Stimulated activated CD4-positive, alpha-beta T cell treated with anti-CD3 and anti-CD28 coated beads, Interleukin-1b, Interleukin-23, amount 100 ng/mL, for 48 hours (primary cell): ENCODE data around the gene CRLF3.
"Not testable (repeated sequence)": the region's sequence is repeated elsewhere in the genome, so short reads cannot be mapped to it uniquely, and the experiment has no call there.

Experiments
- DNase-seq: peaks from one replicate; pipeline ENCODE4 v3.0.0-alpha.2; 2020

CRLF3 gene

DNA sequence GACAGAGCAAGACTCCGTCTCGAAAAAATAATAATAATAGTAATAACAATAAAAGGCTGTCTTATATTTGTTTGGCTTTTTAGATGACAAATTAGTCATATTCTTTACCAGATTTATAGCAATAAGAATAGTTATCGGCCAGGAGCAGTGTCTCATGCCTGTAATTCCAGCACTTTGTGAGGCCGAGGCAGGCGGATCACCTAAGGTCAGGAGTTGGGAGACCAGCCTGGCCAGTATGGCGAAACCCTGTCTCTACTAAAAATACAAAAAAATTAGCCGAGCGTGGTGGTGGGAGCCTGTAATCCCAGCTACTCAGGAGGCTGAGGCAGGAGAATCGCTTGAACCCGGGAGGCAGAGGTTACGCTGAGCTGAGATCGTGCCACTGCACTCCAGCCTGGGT, 10.3 kb downstream of the CRLF3 start:
- DNase-seq, result not testable (repeated sequence)

DNA sequence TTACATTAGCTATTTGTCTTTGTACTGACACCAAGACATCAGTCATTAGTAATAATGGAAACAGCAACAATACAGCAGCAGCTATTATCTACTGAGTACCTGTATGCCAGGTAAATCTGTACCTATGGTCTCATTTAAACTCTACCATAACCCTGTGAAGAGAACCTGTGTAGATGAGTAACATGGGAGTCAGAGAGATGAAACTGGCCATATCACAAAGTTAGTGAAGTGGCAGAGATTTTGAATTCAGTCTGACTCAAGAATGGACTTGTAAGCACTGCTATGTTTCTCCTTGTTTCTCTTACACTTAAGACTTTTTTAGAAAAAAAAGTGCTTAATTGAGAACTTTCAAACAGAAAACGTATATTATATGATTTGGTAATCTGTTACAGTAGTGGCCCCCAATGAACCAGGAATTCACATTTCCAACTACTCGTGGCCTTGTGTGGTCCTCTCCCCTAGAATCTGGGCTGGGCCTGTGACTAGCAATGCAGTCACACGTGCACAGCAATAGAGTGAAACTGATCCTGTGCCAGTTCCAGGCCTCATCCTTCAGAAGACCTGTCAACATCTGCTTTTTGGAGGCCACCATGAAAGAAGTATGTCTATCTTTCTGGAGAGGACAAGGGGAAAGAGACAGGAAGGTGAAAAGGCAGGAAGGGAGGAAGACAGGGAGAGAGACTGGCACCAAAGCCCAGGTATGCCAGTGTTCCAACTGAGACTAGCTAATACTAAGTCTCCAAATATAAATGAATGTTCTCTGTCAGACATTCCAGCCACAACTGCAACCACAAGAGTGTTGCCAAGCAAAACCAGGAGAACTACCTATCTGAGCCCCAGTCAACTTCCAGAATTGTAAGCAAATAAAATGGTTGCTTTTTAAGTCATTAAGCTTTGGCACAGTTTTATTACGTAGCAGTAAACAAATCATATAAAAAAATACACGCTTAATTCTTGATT, 12.0 kb downstream of the CRLF3 start:
- peak; percentile 39 for DNase-seq

- no peak for DNase-seq
Observed at GRCh38 chr17:30809867-30810266, 14.6 kb downstream of the CRLF3 start.

DNA sequence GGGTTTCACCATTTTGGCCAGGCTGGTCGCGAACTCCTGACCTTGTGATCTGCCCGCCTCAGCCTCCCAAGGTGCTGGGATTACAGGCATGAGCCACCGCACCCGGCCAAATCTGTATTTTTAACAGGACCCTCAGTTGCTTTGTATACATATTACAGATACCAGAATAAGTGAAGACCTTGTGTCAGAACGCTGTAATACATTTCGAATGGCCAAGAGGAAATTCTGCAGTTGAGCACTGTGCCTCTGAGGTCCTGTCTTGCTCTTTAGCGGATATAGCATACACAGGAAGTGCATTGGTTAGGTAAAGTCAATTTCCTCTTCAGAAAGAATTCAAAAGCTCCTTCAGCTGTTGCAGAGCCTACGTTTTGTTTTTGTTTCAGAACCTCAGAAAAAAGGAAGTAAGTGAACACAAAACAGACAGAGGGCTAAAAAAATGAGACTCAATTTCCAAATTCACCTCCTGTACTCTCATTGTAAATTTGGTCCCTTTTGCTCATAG, 15.7 kb downstream of the CRLF3 start:
- DNase-seq, result no peak

- no peak for DNase-seq
Observed at GRCh38 chr17:30807896-30808295, 16.6 kb downstream of the CRLF3 start.

GRCh38 chr17:30805944-30806456, 18.5 kb downstream of the CRLF3 start:
- no peak for DNase-seq

- DNase-seq, result no peak
Observed at GRCh38 chr17:30801671-30802070, 22.8 kb downstream of the CRLF3 start.

- no peak for DNase-seq
Observed at GRCh38 chr17:30796016-30796415, 28.5 kb downstream of the CRLF3 start.

GRCh38 chr17:30794372-30794771, 30.1 kb downstream of the CRLF3 start:
- no peak for DNase-seq

GRCh38 chr17:30793282-30793977, 31.1 kb downstream of the CRLF3 start:
- DNase-seq, result no peak

GRCh38 chr17:30790279-30790678, 34.2 kb downstream of the CRLF3 start:
- no peak for DNase-seq

GRCh38 chr17:30788918-30789317, 35.6 kb downstream of the CRLF3 start:
- DNase-seq, result no peak

- no peak for DNase-seq
Observed at GRCh38 chr17:30782206-30782605, 42.3 kb downstream of the CRLF3 start.

DNA sequence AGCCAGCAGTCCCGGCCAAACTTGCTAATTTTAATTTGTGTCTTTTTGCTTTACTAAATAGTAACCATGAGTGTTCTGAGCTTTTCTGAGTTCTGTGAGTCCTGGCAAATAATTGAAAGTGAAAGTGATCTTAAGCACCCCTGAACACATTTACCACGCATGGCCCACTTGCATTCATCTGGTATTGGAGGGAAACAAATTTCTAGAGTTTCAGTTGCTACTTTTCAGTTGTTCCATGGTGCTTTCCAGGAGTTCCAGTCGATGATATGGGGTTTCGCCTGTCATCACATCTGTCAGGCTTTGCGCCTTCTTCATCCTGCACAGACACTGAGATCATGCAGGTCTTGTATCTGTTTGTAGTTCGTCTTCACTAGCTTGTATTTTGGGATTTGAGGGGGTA, 44.1 kb downstream of the CRLF3 start:
- DNase-seq, result peak; percentile 29

GRCh38 chr17:30768771-30769170, 55.7 kb downstream of the CRLF3 start:
- DNase-seq, result not testable (repeated sequence)

DNA sequence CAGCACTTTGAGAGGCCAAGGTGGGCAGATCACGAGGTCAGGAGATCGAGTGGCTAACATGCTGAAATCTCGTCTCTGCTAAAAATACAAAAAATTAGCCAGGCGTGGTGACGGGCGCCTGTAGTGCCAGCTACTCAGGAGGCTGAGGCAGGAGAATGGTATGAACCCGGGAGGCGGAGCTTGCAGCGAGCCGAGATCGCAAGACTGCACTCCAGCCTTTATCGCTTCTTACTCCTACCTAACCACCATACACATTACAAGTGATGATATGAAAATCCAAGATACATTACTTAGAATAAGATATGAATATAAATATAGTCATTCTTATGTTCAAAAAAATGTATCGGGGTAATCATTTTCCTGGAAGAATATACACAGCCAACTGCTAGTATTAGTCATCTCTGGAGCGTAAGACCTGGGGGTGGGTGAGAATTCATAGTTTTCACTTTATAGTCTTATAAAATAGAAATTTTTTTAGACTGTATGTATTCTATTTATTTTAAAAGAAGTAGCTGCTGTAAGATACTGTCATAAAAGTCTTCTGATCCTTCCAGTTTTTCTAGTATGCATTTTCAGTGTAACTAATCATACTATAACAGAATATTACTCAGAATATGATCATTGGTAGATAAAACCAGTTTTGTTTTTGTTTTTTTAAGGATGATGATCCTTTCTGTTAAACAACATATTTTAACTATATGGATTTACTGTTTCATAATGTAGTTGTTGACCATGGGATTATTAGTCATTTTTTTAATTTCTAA, 56.7 kb downstream of the CRLF3 start:
- not testable (repeated sequence) for DNase-seq

- DNase-seq, result no peak
Observed at GRCh38 chr17:30761060-30761459, 63.4 kb downstream of the CRLF3 start.

GRCh38 chr17:30753291-30753690, 71.2 kb downstream of the CRLF3 start:
- DNase-seq, result not testable (repeated sequence)

GRCh38 chr17:30750982-30751381, 73.5 kb downstream of the CRLF3 start:
- not testable (repeated sequence) for DNase-seq

GRCh38 chr17:30747621-30748020, 76.9 kb downstream of the CRLF3 start:
- DNase-seq, result not testable (repeated sequence)

GRCh38 chr17:30742669-30743068, 81.8 kb downstream of the CRLF3 start:
- not testable (repeated sequence) for DNase-seq

DNA sequence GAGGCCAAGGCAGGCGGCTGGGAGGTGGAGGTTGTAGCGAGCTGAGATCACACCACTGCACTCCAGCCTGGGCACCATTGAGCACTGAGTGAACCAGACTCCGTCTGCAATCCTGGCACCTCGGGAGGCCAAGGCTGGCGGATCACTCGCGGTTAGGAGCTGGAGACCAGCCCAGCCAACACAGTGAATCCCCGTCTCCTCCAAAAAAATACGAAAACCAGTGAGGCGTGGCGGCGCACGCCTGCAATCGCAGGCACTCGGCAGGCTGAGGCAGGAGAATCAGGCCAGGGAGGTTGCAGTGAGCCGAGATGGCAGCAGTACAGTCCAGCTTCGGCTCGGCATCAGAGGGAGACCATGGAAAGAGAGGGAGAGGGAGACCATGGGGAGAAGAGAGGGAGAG, 88.1 kb downstream of the CRLF3 start:
- not testable (repeated sequence) for DNase-seq

DNA sequence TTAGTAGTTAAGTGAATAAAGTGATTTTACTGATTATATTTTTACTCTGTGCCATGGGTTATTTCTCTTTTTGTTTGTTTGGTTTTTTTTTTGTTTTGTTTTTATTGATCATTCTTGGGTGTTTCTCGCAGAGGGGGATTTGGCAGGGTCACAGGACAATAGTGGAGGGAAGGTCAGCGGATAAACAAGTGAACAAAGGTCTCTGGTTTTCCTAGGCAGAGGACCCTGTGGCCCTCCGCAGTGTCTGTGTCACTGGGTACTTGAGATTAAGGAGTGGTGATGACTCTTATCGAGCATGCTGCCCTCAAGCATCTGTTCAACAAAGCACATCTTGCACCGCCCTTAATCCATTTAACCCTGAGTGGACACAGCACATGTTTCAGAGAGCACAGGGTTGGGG, 88.8 kb downstream of the CRLF3 start:
- DNase-seq, result not testable (repeated sequence)
